ENCODE data around the gene IL1R2.

The IL1R2 gene

DNA sequence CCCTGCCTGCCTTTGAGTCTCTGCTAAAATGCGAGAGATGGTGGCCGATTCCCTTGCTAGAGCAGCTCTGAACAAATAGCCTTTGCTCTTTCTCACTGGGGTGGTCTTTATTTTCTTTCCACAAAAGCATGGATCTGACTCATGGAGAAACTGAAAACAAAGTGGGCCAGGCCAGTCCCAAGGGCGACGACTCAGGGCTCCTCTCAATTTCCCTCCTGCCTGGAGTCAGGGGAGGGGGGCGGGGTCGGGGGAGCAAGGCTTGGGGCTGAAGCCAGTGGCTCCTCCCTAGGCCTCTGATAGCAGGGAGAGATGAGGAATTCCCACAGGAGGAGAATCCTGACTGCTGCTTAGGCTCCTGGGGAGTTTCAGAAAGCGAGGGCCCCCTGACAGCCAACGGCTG lies 17.1 kb upstream of the IL1R2 start:
- peak; percentile 62 for DNase-seq (ENCODE audit: low read depth, low spot score)

DNA sequence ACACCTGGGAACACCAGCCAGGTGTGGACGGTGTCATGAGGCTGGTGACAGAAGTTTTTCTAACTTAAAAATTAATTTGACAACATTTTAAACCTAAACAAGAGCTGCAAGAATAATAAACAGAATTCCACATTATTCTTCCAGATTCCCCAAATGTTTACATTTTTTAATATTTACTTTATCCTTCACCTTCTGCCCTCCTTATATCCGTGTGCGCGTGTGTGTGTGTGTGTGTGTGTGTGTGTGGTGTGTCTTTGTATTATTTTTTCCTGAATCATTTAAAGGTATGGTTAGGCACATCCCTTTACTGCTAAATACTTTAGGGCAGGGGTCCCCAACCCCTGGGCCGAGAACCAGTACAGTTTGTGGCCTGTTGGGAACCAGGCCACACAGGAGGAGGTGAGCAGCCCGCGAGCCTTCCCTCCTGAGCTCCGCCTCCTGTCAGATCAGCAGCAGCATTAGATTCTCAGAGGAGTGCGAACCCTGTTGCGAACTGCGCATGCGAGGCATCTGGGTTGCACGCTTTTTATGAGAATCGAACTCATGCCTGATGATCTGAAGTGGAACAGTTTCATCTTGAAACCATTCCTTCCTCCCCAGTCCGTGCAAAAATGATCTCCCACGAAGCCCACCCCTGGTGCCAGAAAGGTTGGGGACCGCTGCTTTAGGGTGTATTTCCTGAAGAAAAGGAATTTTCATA lies 16.4 kb upstream of the IL1R2 start:
- DNase-seq (ENCODE audit: low read depth, low spot score) = no peak

DNA sequence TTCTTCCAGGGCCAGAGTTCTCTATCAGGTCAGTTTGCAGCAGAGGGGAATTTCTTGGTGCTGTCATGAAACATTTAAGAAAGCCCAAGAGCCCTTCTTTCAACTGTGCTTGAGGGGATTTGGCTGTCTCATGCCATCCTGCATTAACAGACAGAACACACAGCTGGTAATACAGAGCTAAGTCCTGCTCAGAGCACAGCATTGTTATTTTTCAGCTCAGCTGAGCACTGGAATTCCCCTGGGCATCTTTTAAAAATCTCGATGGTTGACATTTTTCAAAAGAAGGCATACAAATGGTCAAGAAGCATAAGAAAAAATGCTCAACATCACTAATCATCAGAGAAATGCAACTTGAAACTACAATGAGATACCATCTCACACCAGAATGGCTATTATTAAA lies 14.9 kb upstream of the IL1R2 start:
- DNase-seq (ENCODE audit: low read depth, low spot score) = no peak

DNA sequence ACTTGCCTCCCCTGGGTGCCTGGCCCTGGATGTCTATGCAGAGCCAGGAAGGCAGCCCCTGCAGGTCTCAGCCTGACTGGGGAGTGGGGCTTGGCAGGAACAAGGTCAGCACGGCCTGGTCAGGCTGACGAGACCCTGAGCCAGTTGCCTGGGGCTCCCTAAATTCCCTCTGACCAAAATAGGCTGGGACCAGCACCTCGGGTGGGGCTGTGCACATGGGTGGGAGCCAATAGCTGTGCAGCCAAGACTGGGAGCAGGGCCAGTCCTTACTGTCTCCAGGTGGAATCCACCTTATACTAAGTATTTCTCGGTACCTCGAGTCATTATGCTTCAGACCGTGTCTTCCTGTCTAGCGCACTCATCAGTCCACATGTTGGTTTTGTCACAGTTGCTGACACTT lies 11.4 kb upstream of the IL1R2 start:
- DNase-seq (ENCODE audit: low read depth, low spot score) = no peak

DNA sequence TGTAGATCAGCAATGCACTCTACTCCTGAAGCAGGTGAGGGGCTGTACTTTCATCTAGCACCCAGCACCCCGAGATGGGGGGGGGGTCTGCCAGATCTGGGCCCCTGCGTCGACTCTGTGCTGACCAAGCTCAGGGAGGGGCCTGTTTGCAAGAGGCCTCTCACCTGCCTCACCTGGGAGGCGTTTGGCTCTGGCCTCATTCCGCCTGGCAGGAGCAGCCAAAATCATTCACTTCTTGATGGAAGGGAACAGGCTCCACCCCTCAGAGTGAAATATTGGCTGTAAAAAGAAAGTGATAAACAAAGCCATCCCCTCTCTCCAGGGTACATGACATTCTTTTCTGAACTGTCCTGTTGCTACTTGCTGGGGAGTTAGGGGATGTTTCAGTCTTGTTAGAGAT lies 10.7 kb upstream of the IL1R2 start:
- no peak for DNase-seq (ENCODE audit: low read depth, low spot score)

DNA sequence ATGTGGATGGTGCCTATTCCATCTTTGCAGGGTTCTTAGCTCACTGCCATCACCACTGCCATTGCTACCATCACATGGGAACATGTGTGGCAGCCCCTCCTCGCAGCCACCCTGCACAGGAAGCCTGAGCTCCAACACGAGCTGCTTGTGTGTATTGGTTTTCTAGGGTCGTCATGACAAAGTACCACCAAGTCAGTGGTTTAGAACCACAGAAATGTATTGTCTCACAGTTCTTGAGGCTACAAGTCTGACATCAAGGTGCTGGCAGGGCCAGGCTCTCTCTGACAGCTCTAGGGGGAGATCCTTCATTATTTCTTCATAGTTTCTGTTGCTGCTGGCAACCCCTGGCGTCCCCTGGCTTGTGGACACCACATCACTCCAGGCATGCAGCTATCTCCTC lies 10.3 kb upstream of the IL1R2 start:
- DNase-seq (ENCODE audit: low read depth, low spot score) = no peak

DNA sequence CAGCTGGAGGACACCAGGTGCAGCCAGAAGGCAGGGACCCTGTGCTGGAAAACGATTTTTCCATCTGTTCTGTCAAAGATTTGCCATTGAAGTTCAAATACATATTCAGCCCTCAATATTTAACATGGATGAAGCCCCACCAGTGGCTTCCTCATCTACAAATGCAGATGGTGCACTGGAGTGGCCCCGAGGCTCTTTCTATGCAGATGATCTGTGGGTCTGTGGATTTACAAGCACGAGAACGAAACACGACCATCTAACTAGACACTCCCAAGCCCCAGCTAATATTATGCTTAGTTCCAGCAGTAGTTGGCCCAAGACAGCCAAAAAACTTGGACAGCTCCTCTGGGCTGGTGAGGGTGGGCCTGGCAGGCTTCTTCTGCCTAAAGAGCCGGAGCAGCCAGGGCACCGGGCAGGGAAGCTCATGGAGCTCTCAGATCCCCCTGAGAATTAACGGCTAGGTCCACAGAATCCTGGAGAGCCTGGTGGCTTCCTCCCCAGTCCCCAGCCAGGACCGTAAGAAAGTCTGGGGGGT lies 9.2 kb upstream of the IL1R2 start:
- no peak for DNase-seq (ENCODE audit: low read depth, low spot score)

DNA sequence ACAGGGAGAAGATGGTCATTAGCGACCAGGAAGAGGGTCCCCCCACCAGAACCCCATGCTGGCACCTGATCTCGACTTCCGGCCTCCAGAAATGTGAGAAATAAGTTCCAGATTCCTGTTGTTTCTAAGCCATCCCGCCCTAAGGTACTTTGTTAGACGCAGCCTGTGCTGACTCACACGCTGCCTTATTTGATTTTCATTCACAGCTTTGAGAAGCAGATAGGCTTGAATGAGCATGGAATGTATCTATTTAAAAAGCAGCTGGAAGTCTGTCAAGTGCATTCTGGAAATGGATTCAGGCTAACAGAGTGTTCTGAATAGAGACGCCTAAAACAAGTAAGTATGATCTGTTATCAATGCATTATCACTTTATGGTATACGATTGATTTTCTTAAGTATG lies 8.3 kb upstream of the IL1R2 start:
- DNase-seq (ENCODE audit: low read depth, low spot score) = no peak

DNA sequence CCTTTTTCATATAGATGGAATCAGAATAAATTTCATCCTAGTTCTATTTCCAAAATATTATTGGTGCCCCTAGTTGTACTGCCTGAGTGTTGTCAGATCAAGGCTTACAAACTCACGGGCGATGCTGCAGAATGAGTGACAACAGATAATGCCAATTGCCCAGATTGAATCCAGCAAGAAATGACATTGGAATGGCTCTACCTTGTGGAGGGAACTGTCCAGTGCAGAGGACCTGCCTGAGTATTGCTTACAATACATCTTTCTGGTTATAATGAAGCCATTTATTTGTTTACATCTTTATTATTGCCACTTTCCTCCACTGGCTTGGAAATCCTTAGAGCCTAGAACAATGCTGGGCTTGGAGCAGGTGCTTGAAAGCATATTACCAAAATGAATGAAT lies 7.8 kb upstream of the IL1R2 start:
- no peak for DNase-seq (ENCODE audit: low read depth, low spot score)

DNA sequence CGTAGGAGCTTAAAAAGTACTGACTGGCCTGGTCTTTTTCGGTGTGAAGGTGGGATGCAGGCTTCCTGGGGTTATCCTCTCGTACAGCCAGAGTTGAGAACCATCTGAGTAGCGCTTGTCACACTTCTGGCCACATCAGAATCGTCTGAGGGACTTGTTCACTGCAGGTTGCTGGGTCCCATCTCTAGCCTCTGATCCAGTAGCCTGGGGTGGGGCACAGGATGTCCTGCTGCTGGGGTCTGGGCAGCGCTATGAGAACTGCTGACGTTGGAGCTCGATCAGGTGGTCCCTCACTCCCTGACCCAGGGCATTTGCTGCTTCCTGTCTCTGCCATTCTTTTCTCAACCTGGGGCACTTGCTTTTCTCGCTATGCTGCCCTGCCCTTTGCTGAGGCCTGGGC lies 7.1 kb upstream of the IL1R2 start:
- no peak for DNase-seq (ENCODE audit: low read depth, low spot score)

DNA sequence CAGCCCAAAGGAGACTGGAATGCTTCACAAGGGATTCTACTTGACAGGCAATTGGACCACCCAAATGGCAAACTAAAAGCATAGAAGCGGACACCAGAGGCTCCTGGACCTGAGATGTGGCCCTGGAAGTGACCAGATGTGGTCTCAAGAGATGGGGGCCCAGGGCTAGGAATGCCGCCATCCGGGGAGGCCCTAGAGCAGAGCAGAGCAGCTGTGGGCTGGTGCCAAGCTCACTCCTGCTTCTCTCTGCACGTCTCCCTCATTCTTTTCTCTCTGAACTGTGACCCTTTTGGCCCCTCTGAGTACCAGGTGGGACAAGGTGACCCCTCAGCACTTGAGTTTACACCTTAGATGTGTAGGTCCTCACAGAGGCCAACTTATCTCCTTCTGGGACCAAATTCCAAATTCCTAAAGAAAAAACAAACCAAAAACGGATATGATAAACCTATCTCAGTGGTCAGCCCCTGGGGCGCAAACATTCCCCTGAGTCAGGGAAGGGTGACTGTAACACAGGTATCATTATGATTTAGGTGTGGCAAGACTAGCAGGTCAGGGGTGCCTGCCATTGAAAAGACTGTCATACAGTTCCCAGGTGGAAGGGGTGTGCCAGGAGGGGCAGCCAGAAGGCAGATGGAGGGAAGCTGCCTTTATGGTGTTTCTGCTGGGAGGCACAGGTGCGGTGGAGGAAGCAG lies 6.5 kb upstream of the IL1R2 start:
- DNase-seq (ENCODE audit: low read depth, low spot score) = no peak

DNA sequence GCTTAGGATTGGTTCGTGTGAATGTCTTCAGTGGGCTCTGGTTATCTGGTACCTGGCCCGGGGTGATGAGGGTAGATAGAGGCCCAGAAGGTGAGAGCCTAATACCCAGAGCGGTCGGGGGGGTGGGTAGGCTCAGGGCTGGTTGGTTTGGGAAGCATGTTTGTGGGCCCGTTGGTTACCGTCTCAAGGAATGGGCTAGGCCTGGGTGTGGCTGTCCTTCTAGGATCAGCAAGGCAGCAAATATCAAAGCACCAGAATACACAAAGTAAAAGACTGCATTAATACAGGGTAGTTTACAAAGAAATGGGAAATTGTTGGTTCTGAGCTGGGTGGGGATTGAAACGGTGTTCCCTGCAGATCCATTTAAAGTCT lies 6.0 kb upstream of the IL1R2 start:
- DNase-seq (ENCODE audit: low read depth, low spot score) = no peak

DNA sequence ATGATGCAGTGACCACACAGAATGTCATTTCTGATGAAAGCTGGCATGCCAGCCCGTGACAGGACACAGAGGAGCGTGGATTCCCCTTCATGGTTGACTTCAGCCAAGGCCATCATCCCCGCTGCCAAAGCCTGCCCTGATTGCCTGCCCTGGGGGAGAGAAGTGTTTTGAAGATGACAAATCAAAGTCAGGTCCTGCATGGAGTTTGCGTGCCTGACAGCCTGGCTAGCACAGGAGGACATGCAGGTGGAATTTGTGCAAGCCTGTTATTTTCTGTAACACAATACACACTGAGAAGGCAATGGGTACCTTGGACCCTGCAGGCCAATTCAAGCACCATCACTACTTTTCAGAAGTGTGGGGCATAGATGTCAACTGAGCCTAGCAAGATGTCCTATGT lies 5.4 kb upstream of the IL1R2 start:
- DNase-seq (ENCODE audit: low read depth, low spot score) = no peak

DNA sequence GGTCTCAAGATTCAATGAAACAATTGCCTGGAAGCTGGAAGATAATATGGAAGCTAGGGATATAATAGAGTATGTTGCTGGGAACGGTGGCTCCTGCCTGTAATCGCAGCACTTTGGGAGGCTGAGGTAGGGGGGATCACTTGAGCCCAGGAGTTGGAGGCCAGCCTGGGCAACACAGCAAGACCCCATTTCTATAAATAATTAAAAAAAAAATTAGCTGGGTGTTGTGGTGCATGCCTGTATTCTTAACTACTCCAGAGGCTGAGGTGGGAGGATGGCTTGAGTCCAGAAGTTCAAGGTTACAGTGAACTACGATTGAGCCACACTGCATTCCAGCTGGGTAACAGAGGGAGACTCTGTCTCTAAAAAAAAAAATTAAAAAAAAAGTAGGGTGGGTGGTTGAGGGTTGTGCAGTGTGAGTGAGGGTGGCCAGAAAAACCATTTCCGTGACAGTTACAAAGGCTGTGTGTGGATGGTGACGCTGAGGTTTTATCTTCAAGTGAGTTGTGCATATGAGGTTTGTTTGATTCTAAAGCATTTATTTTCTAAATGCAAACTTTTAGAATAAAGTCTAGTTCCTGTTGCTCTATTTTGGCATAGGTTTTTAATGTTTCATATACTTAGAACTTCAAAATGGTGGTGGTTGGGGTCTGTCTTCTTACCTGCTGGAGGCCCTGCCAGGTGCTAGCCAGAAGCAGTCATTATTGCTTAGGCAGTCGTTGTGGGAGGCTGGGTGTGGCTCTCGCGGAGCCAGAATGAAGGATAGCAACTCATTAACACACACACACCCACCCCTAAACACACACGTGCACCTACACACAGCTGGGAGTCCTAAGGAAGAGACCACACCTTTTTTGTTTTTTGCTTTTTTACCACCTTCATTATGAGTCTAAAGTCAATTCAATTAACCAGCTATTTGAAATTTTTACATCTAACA lies 4.7 kb upstream of the IL1R2 start:
- no peak for DNase-seq (ENCODE audit: low read depth, low spot score)

DNA sequence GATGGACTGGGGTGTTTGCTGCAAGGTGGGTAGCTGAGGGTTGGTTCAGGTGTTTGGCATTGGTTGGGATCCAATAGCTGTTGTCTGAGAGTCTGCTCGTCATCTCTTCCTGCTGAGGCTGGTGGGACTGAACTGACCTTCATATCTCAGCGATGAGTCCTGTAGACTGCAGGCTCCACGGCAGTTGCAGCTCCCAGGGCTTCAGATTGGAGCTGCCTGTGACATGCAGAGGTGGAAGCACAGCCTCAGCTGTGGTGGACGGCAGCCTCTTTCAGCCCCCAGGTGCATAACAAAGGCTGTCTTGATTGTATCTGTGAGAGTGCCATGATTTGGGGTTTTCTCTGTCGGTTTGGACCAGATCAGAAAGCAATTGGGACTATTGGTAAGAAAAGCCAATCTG lies 3.9 kb upstream of the IL1R2 start:
- DNase-seq (ENCODE audit: low read depth, low spot score) = no peak

DNA sequence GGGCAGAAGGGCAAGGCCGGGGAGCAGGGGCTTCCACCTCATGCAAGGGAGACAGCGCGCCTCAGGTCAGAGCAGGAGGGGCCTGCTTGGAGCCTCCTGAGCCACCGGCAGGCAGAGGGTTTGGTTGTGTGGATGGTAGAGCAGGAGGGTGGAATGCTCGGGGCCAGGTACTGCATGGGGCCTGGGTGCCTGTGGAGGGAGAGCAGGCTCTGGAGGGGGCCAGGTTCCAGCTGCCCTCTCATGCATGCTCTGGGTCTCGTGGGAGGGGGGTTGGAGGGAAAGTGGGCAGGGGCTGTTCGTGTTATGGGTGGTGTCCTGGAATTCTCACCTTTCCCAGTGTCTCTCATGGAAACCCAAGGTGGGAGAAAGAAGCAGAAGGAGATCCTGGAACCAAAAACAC lies 3.2 kb upstream of the IL1R2 start:
- no peak for DNase-seq (ENCODE audit: low read depth, low spot score)

DNA sequence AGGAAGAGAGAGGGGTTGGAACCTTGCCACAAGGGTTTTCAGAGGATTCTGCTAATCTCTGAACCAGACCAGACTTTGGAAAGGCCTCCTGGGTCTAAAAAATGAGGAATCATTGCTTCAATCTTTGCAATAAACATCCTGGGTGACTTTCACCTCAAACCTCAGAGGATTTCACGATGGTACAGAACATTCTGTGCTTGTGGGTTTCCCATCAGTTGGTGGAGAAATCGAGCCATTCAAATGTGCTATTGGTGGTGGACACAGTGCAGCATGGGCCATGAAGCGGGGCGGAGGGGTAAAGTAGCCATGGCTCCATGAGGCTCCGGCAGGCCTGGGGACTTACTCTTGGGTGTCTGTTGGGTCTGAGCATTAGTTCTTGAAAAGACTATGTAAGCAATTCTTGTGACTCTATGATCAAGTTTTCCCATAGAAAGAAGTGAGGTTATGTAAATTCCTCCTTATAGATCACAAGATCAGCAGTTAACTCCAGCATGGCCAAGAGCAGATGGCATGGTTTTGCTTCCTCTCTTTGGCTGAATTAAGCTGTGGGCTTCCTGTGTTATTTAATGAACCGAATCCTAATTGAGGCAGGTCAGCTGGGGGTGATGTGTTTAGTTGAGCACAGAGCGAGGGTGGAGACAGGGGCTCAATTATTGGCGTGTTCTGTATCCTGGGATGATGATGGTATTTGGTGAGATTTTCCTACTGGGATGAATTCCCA lies 1.9 kb upstream of the IL1R2 start:
- DNase-seq (ENCODE audit: low read depth, low spot score) = no peak

DNA sequence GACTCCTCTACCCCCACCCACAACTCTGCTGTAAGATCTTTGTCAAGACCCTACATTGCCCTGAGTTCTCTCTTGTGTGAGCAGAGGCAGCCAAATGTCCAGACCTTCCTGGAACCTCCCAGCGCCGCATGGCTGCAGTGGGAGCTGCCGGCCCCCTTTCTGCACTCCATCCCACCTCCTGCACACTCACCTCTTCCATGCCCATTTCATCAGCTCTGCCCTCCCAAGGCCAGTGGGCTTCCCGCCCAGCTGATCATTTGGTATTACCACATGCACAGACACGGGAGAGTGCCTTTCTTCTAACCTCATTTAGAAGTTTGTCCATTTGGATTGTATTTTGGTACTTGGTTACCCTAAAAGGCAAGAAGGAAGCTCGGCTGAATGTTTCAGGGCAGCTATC lies 2.0 kb downstream of the IL1R2 start:
- DNase-seq (ENCODE audit: low read depth, low spot score) = no peak

DNA sequence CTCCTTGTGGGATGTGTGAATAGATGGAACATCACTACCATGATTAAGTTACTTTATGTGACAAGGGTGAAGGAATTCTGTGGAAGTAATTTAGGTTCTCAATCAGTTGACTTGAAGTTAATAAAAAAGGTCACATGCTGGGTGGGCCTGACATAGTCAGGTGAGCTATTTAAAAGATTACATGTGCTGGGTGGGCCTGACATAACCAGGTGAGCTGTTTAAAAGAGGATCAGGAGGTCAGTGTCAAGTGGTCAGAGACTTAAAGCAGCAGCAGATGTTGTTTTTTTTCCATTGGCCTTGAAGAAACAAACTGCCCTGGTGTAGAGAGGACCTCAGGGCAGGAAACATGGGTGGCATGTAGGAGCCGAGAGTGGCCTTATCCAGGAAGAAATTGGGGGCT lies 3.3 kb downstream of the IL1R2 start:
- DNase-seq (ENCODE audit: low read depth, low spot score) = no peak

DNA sequence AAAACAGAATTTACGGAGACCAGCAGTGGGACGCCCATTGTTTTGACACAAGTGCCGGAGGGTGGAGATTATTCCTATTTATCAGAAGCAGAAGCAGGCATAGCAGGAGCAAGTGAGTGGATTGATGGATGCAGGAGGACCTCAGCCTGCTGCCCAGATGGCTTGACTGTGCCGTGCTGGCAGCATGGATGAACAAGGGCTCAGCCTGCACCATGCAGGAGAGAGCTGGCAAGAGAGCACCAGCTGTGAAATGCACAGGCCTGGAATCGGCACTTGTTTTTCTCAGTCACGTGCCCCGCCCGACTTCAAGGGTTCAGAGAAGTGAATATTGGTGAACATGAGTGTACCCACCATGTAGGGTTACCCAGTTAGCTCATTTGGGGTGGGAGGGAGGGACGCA lies 4.0 kb downstream of the IL1R2 start:
- no peak for DNase-seq (ENCODE audit: low read depth, low spot score)

DNA sequence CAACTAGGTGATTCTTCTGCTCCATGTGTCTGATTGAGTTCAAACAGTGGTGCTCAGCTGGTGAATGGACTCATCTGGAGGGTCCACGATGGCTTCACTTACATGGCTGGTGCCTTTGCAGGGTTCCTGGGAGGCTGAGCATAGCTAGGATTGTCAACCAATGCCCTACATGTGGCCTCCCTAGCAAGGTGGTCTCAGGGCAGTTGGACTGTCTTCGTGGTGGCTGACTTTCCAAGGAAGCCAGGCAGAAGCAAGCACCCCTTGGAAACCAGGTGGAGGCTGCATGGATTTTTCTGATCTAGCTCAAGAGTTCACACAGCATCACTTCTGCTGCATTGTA lies 6.8 kb downstream of the IL1R2 start:
- no peak for DNase-seq (ENCODE audit: low read depth, low spot score)
